ENCODE results near the gene GNL3L. TPM values are rescaled to one million over a fixed set of nuclear protein-coding genes. Genes with fewer than 3 reads are reported as not detected.

Gene GNL3L
- total and polyA plus RNA-seq, 2 experiments from 2014 or later: 16.9 to 79.9 TPM

DNA sequence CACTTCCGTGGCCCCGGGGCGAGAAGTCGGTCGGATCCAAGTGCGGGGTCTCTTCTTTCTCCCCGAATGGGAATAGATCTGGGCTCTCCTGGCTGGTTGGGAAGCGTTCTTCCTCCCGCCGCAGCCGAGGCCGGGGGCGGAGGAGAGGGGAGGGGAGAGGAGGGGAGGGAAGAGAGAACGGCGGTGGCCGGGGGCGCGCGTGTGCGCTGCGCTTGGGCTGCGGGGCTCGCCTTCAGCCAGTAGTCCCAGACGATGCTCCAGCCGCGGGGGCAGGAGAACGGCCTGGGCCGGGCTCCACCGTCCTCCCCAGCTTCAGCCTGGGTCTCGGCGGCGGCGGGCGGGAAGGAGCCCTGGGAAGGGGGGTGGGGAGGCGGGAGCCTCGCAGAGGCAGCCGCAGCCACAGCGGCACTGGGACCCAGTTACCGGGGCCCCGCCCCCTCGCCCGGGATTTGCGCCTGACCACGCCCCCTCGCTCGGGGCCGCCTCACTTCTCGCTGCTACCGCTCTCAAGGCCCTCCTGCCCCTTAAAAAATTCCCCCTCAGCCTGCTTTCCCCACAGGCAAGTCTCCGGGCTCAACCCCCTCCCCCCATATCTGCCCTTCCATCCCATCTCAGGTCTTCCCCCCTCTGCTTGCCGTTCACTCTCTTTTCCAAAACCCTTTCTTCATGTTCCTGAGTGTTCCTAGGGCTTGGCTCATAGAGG, 34.1 kb upstream of the GNL3L start, which contains the start of gene FGD1:
Gene FGD1, minus strand, starts transcription at position 421 of the 703 bp plus-strand sequence. CDS start 802 bp downstream, outside the sequence.
- H3K4me3 Mint-ChIP-seq: peak within 1 kb of the TSS; percentile 82
- H3K27ac Mint-ChIP-seq: peak within 1 kb of the TSS; percentile 32
- TF ChIP-seq STAT1 (IDR thresholded peaks at IDR 0.05; ENCODE audit: unreplicated experiment) (no peak), POLR2AphosphoS5 (IDR thresholded peaks at IDR 0.05; ENCODE audit: low read depth) (peak; percentile 43; the same call in 1 of the 2 replicates)
- no peaks in the 10 kb centered on the region for H4K20me1 ChIP-seq (replicated peaks; ENCODE audit: insufficient read depth)
- DNase-seq (ENCODE audit: low spot score): peak; percentile 79
- peak; percentile 75 for ATAC-seq
- no peak within 1 kb of the TSS for H2AFZ ChIP-seq
- peaks cover 4% of the 10 kb centered on the region; the same call in 2 of the 3 replicates for H3K36me3 Mint-ChIP-seq (ENCODE audit: low read depth)
- no peaks in the 10 kb centered on the region for H3K36me3 ChIP-seq (ENCODE audit: insufficient read depth)
- H3F3A ChIP-seq (replicated peaks; ENCODE audit: low read depth): no peaks in the 10 kb centered on the region
- H3K4me1 Mint-ChIP-seq: peaks cover 48% of the 10 kb centered on the region
- peaks cover 32% of the 10 kb centered on the region for H3K79me2 ChIP-seq (replicated peaks; ENCODE audit: insufficient read depth)
- peak within 1 kb of the TSS; percentile 77 for H3K4me2 ChIP-seq
- H3K27me3 ChIP-seq (ENCODE audit: insufficient read depth): no peaks in the 10 kb centered on the region
- no peaks in the 10 kb centered on the region; the same call in 2 of the 3 replicates for H3K9me3 Mint-ChIP-seq
- peak within 1 kb of the TSS; percentile 84 for H3K27ac ChIP-seq (ENCODE audit: low read depth)
- H3K27me3 Mint-ChIP-seq (ENCODE audit: insufficient read depth, low read depth, poor library complexity): no peaks in the 10 kb centered on the region
- H3K4me1 ChIP-seq (ENCODE audit: insufficient read depth): peaks cover 11% of the 10 kb centered on the region; the same call in 1 of the 2 replicates
- H3K9me2 ChIP-seq (ENCODE audit: insufficient read depth): no peaks in the 10 kb centered on the region
- peak within 1 kb of the TSS; percentile 68 for H3K4me3 ChIP-seq

DNA sequence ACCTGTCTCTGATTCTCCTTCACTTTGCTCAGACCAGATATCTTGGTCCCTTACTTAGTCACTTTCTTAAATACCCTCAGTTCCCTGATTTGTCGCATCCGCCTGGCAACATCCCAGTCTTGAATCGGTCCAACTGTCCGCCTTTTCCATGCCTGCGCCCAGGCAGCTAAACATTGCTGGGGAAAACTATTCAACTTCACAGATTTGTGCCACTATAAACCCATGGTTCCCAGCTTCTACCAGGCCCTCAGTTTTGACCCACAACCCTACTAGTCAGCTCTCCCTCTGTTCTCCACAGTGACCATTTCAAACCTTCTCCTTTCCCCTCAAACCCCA, 33.5 kb upstream of the GNL3L start:
- DNase-seq (ENCODE audit: low spot score) (no peak), ATAC-seq (no peak)
- Histone ChIP-seq H3K27me3 (ENCODE audit: insufficient read depth) (no peaks in the 10 kb centered on the region), H3K27ac (ENCODE audit: low read depth) (peak overlapping the region; percentile 84), H3K36me3 (ENCODE audit: insufficient read depth) (no peaks in the 10 kb centered on the region), H3K4me2 (peak overlapping the region; percentile 75), H3K79me2 (replicated peaks; ENCODE audit: insufficient read depth) (peaks cover 27% of the 10 kb centered on the region), H4K20me1 (replicated peaks; ENCODE audit: insufficient read depth) (no peaks in the 10 kb centered on the region), H3K4me1 (ENCODE audit: insufficient read depth) (peaks cover 11% of the 10 kb centered on the region; the same call in 1 of the 2 replicates), H3K9me2 (ENCODE audit: insufficient read depth) (no peaks in the 10 kb centered on the region), H3K4me3 (peak overlapping the region; percentile 68), H3F3A (replicated peaks; ENCODE audit: low read depth) (no peaks in the 10 kb centered on the region), H2AFZ (no peak overlapping the region)
- Mint-ChIP-seq H3K27me3 (ENCODE audit: insufficient read depth, low read depth, poor library complexity) (no peaks in the 10 kb centered on the region), H3K4me1 (peaks cover 48% of the 10 kb centered on the region), H3K27ac (peak overlapping the region; percentile 32), H3K4me3 (peak overlapping the region; percentile 82), H3K9me3 (no peaks in the 10 kb centered on the region; the same call in 2 of the 3 replicates), H3K36me3 (ENCODE audit: low read depth) (peaks cover 3% of the 10 kb centered on the region; the same call in 1 of the 3 replicates)
- no peak for TF ChIP-seq EZH2 (IDR thresholded peaks at IDR 0.05; ENCODE audit: low read depth, unreplicated experiment)
- TF ChIP-seq, protein P1, sequence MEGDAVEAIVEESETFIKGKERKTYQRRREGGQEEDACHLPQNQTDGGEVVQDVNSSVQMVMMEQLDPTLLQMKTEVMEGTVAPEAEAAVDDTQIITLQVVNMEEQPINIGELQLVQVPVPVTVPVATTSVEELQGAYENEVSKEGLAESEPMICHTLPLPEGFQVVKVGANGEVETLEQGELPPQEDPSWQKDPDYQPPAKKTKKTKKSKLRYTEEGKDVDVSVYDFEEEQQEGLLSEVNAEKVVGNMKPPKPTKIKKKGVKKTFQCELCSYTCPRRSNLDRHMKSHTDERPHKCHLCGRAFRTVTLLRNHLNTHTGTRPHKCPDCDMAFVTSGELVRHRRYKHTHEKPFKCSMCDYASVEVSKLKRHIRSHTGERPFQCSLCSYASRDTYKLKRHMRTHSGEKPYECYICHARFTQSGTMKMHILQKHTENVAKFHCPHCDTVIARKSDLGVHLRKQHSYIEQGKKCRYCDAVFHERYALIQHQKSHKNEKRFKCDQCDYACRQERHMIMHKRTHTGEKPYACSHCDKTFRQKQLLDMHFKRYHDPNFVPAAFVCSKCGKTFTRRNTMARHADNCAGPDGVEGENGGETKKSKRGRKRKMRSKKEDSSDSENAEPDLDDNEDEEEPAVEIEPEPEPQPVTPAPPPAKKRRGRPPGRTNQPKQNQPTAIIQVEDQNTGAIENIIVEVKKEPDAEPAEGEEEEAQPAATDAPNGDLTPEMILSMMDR (conservative IDR thresholded peaks at IDR 0.05; ENCODE audit: low read depth in 2 of 2): no peak
- TF ChIP-seq, protein P2, sequence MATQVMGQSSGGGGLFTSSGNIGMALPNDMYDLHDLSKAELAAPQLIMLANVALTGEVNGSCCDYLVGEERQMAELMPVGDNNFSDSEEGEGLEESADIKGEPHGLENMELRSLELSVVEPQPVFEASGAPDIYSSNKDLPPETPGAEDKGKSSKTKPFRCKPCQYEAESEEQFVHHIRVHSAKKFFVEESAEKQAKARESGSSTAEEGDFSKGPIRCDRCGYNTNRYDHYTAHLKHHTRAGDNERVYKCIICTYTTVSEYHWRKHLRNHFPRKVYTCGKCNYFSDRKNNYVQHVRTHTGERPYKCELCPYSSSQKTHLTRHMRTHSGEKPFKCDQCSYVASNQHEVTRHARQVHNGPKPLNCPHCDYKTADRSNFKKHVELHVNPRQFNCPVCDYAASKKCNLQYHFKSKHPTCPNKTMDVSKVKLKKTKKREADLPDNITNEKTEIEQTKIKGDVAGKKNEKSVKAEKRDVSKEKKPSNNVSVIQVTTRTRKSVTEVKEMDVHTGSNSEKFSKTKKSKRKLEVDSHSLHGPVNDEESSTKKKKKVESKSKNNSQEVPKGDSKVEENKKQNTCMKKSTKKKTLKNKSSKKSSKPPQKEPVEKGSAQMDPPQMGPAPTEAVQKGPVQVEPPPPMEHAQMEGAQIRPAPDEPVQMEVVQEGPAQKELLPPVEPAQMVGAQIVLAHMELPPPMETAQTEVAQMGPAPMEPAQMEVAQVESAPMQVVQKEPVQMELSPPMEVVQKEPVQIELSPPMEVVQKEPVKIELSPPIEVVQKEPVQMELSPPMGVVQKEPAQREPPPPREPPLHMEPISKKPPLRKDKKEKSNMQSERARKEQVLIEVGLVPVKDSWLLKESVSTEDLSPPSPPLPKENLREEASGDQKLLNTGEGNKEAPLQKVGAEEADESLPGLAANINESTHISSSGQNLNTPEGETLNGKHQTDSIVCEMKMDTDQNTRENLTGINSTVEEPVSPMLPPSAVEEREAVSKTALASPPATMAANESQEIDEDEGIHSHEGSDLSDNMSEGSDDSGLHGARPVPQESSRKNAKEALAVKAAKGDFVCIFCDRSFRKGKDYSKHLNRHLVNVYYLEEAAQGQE (IDR thresholded peaks at IDR 0.05; ENCODE audit: unreplicated experiment): no peak
- no peak for TF ChIP-seq JUNB (IDR thresholded peaks at IDR 0.05; ENCODE audit: unreplicated experiment)
- TF ChIP-seq CREB1 (CRISPR knock-in tag; IDR thresholded peaks at IDR 0.05; ENCODE audit: low read depth): no peak
- TF ChIP-seq ZNF331 (CRISPR knock-in tag; IDR thresholded peaks at IDR 0.05; ENCODE audit: low read depth): no peak
- TF ChIP-seq, protein P3, sequence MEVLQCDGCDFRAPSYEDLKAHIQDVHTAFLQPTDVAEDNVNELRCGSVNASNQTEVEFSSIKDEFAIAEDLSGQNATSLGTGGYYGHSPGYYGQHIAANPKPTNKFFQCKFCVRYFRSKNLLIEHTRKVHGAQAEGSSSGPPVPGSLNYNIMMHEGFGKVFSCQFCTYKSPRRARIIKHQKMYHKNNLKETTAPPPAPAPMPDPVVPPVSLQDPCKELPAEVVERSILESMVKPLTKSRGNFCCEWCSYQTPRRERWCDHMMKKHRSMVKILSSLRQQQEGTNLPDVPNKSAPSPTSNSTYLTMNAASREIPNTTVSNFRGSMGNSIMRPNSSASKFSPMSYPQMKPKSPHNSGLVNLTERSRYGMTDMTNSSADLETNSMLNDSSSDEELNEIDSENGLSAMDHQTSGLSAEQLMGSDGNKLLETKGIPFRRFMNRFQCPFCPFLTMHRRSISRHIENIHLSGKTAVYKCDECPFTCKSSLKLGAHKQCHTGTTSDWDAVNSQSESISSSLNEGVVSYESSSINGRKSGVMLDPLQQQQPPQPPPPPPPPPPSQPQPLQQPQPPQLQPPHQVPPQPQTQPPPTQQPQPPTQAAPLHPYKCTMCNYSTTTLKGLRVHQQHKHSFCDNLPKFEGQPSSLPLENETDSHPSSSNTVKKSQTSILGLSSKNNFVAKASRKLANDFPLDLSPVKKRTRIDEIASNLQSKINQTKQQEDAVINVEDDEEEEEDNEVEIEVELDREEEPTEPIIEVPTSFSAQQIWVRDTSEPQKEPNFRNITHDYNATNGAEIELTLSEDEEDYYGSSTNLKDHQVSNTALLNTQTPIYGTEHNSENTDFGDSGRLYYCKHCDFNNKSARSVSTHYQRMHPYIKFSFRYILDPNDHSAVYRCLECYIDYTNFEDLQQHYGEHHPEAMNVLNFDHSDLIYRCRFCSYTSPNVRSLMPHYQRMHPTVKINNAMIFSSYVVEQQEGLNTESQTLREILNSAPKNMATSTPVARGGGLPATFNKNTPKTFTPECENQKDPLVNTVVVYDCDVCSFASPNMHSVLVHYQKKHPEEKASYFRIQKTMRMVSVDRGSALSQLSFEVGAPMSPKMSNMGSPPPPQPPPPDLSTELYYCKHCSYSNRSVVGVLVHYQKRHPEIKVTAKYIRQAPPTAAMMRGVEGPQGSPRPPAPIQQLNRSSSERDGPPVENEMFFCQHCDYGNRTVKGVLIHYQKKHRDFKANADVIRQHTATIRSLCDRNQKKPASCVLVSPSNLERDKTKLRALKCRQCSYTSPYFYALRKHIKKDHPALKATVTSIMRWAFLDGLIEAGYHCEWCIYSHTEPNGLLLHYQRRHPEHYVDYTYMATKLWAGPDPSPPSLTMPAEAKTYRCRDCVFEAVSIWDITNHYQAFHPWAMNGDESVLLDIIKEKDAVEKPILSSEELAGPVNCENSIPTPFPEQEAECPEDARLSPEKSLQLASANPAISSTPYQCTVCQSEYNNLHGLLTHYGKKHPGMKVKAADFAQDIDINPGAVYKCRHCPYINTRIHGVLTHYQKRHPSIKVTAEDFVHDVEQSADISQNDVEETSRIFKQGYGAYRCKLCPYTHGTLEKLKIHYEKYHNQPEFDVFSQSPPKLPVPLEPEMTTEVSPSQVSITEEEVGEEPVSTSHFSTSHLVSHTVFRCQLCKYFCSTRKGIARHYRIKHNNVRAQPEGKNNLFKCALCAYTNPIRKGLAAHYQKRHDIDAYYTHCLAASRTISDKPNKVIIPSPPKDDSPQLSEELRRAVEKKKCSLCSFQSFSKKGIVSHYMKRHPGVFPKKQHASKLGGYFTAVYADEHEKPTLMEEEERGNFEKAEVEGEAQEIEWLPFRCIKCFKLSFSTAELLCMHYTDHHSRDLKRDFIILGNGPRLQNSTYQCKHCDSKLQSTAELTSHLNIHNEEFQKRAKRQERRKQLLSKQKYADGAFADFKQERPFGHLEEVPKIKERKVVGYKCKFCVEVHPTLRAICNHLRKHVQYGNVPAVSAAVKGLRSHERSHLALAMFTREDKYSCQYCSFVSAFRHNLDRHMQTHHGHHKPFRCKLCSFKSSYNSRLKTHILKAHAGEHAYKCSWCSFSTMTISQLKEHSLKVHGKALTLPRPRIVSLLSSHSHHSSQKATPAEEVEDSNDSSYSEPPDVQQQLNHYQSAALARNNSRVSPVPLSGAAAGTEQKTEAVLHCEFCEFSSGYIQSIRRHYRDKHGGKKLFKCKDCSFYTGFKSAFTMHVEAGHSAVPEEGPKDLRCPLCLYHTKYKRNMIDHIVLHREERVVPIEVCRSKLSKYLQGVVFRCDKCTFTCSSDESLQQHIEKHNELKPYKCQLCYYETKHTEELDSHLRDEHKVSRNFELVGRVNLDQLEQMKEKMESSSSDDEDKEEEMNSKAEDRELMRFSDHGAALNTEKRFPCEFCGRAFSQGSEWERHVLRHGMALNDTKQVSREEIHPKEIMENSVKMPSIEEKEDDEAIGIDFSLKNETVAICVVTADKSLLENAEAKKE (CRISPR knock-in tag; IDR thresholded peaks at IDR 0.05): no peak
